WI38 (cell line): ENCODE results near the gene PCNX4.

Source experiments
- H3K4me3 ChIP-seq: 2 replicates; pipeline ENCODE4 v1.5.1; 2011; ENCODE audit warnings: low read depth, mild to moderate bottlenecking, control low read depth, low read length
- CTCF ChIP-seq: IDR thresholded peaks from 2 replicates; pipeline ENCODE4 v1.5.1; 2012; ENCODE audit warnings: low read depth, mild to moderate bottlenecking, control low read depth, low read length

The PCNX4 gene

DNA sequence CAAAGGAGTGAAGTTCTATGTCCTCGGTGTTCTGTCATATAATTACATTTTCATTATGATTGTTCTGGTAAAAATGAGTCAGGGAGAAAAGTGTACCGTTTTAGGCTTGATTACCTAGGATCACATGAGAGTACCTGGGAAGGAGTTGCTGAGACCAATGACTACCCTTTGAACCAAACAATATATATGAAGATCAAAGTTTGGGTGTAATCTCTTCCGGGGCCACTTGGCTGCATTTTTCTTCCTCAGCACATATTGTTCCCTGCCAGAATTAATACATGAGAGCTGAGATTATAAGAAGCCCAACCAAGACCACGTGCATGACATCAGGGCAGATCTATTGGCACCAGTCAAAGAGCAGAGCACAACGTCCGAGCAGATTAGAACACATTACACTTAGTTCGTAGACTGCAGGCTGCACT lies 114.5 kb downstream of the PCNX4 start:
- no peak for TF ChIP-seq CTCF
- no peak overlapping the region for H3K4me3 ChIP-seq

- H3K4me3 ChIP-seq: no peak overlapping the region
- no peak for TF ChIP-seq CTCF
Measured at GRCh38 chr14:60206837-60207533, 115.3 kb downstream of the PCNX4 start.

- no peak overlapping the region for H3K4me3 ChIP-seq
- TF ChIP-seq CTCF: no peak
Measured at GRCh38 chr14:60210703-60211102, 119.0 kb downstream of the PCNX4 start.

- no peak for TF ChIP-seq CTCF
- H3K4me3 ChIP-seq: no peak overlapping the region
Measured at GRCh38 chr14:60211153-60211552, 119.4 kb downstream of the PCNX4 start.

GRCh38 chr14:60212503-60213371 lies 121.0 kb downstream of the PCNX4 start:
- TF ChIP-seq CTCF: no peak

DNA sequence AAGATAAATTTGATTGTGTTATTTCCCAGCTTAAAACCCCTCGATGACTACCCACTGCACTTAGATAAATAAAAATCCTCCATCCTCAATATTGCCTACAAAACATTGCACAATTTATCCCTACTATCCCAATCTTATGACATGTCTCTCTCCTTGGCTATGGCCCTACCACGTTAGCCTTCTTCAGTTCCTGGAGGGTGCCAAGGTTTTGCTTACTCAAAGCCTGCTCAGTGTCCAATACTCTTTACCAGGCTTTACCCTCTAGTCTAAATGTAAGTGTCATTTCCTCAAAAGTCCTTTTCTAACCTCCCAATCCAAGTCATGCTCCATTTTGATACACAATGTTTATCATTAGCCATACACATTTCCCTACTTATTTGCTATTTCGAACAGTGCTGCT lies 122.3 kb downstream of the PCNX4 start:
- H3K4me3 ChIP-seq: no peak overlapping the region
- TF ChIP-seq CTCF: no peak

More at GRCh38 chr14:60212503-60213371, 121.0 kb downstream of the PCNX4 start:
- no peak overlapping the region for H3K4me3 ChIP-seq
